Activated CD8-positive, alpha-beta memory T cell treated with anti-CD3 and anti-CD28 coated beads, Interleukin-2, amount 50 U/mL, for 1 hour (primary cell): Measurements from ENCODE around the gene CMIP.

Experiments
- DNase-seq: peaks from one replicate; pipeline ENCODE4 v3.0.0-alpha.2; 2020; ENCODE audit errors: extremely low read depth

The CMIP gene

DNA sequence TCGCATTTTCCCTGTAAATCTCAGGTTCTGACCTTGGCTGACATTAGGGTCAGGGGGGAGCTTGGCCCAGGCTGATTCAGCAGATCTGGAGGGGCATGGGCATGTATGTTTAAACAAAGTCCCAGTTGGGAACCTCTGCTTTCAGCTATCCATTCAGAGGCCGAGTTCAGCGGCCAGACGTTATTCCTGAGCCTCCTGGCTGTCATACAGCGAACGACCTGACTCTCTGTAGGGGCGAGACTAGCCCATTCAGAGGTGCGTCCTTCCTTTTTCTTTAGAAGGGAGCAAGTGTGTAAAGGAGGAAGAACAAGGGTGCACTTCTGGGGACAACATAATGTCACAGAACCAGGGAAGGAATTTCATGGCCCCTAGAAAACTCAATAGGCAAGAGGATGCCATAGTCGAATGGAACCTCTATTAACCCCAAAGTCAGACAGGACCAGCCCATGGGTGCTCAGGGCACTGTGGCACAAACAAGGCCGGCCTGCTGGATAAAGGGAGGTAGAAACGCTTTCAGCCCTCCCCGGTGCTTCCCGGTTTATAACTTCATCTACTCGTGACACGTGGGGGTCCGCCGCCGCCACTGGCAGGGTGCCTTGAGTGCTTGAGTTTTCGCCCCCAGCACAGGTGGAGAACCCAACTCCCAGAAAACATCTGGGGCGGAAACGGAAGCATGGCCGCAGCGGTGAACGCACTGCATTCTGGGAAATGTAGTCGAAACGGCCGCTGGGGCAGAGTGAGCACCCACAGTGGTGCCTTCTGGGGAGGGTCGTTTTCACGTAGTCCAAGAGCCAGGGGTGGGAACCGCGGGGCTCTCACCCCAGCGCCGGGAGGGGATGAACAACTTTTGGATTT is 301.3 kb downstream of the CMIP start:
- peak; percentile 29 for DNase-seq

GRCh38 chr16:81746566-81746965 is 302.0 kb downstream of the CMIP start:
- DNase-seq: no peak

GRCh38 chr16:81748476-81749198 is 304.0 kb downstream of the CMIP start:
- no peak for DNase-seq

DNA sequence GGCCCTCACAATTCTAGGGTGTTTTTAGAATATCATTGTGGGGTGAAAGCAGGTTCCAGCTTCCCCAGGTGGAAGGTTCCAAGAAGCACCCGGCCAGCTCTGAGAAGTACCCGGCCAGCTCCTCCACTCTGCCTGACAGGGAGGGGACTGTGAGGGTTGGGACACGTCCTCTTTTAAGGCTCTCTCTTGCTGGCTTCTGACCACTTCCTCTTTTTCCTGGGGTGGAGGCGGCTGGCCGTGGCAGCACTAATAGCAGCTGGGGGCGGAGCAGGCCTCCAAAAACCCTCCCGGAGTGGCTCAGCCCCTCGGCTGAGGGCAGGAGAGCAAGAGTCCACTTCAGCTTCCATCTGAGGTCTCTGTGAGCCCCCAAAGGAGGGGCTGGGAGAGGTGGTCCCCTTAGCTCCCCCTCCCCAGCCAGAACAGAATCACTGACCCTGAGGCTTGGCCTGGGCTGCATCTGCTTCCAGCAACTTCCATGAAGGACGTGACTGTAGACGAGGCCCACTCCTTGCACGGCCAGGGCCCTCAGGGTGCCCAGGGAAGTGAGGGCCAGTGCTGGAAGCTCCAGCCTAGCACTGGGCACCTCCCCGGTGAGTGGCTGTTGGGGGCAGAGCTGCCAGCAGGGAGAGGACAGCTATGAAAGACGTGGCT is 307.7 kb downstream of the CMIP start:
- no peak for DNase-seq

DNA sequence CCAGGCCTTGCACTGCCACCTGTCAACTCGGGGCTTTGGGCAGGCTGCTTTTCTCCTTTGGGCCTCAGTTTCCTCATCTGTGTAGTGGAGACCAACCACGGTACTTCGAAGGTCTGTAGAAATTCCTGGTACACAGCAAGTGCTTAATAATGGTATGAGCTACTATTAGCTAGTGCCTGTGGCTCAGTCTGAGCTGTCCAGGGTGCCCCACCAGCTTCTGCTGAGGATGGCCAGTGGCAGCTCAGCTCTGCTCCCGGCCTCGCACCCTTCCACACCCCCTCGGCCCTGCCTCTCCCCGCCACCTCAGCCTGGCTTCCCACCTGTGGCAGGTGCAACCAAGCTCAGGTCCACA is 308.2 kb downstream of the CMIP start:
- DNase-seq: no peak

GRCh38 chr16:81754858-81755257 is 310.2 kb downstream of the CMIP start:
- no peak for DNase-seq

GRCh38 chr16:81755915-81756614 is 311.5 kb downstream of the CMIP start:
- no peak for DNase-seq

DNA sequence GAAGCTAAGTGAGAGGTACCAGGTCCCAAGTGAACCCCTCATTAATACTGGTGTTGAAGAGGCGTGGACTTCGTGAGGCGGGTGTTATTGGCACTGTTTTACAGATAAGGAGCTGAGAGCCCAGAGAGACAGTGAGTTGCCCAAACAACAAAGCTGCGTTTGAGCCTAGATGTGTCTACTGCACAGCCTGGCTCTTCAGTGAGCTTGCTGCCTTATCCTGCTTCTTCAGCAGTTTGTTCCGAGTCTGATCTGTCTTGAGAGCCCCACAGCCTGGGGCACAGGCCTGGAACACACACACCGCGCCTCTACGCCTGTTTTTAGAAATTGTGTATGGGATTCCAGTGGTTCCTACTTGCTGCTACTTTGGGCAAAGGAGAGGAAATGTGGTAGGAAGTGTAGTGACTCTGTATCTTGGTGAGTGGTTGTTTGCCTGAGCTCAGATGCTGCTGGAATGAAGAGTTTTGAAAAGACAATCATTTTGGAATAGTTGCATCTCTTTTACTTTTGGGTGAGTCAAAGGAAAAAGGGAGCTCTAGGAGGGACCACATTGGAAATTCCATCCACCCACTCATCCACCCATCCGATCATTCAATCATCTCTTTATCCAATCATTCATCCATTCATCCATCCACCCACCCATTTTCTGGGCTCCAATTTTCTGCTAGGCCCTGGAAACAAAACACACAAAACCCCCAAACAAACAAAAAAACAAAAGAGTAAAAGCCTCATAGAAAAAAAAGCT is 312.2 kb downstream of the CMIP start:
- DNase-seq: no peak

DNA sequence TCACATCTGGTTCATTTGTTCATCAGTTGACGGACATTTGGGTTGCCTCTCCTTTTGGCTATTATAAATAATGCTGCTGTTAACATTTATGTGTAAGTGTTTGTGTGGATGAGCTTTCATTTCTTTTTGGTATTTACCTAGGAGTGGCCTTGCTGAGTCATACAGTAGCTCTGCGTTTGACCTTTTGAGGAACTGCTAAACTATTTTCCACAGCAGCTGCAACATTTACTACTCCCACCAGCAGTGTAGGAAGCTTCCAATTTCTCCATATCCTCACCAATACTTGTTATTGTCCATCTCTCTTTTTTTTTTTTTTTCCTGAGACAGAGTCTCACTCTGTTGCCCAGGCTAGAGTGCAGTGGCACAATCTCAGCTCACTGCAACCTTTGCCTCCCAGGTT is 313.8 kb downstream of the CMIP start:
- no peak for DNase-seq
